ENCODE measurements around the gene RAB21.

The RAB21 gene

DNA sequence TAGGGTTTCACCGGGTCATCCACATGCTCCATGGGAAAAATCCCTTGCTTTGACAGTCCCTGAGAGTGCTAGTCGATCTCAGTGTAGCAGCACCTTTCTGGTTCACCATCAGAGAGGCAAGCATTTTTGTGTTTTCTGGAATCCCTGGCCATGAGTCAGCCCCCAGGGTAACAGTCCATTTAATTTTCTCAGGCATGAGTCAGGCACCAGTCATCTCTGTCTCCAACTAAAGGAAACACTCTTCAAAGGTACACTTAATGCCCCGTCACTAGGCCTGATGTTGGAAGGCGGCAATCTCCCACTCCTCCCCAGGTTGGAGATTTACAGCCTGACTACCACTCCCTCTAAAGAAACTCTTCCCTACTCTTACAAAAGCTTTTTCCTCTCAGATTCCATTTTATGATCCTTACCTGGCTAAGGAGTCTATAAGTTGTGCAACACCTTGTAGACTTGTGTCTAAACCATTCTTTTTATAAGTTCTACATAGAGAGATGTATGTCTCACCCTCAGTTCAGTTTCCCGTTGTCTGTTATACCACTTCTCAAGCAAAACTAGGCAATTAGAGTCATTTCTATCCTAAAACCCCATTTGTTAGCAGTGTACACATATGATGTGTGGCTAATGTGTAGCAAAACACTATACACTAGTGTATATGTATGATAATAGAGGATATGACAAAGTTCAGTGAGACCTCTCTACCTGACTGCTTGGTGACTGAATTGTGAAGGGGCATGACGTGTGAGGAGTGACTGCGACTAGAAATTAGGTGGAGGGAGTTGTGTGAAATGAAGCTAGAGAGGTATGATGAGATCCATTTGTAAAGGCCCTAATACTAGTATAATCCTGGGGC, 44.2 kb upstream of the RAB21 start:
- TF ChIP-seq EZH2phosphoT487 (IDR thresholded peaks at IDR 0.05; ENCODE audit: borderline replicate concordance) = no peak
- no peak for TF ChIP-seq CTCF (conservative IDR thresholded peaks at IDR 0.05; ENCODE audit: low read length)
- no peak overlapping the region for H2AFZ ChIP-seq (ENCODE audit: low read length)
- no peaks in the 10 kb centered on the region for H3K79me2 ChIP-seq (ENCODE audit: insufficient read depth, low read length)
- H3F3A ChIP-seq (ENCODE audit: low read depth) = no peaks in the 10 kb centered on the region
- no peak overlapping the region for H3K4me3 ChIP-seq (ENCODE audit: low read length, poor library complexity, severe bottlenecking)
- no peak overlapping the region for H3K9ac ChIP-seq (ENCODE audit: low read depth, low read length, poor library complexity, severe bottlenecking)
- H3K4me1 ChIP-seq (ENCODE audit: insufficient read depth, low read length, poor library complexity, severe bottlenecking) = no peaks in the 10 kb centered on the region
- no peaks in the 10 kb centered on the region for H3K9me2 ChIP-seq (replicated peaks; ENCODE audit: low read depth, low read length)
- H3K36me3 ChIP-seq (ENCODE audit: insufficient read depth, low read length) = no peaks in the 10 kb centered on the region
- no peaks in the 10 kb centered on the region for H4K20me1 ChIP-seq (ENCODE audit: insufficient read depth, low read length, poor library complexity, severe bottlenecking)
- no peak overlapping the region for H3K4me2 ChIP-seq (ENCODE audit: low read depth, low read length, poor library complexity, severe bottlenecking)
- H3K9me3 ChIP-seq (ENCODE audit: insufficient read depth, low read depth, low read length) = no peaks in the 10 kb centered on the region
- no peaks in the 10 kb centered on the region for H3K27me3 ChIP-seq (ENCODE audit: insufficient read depth, low read length, poor library complexity, severe bottlenecking)

DNA sequence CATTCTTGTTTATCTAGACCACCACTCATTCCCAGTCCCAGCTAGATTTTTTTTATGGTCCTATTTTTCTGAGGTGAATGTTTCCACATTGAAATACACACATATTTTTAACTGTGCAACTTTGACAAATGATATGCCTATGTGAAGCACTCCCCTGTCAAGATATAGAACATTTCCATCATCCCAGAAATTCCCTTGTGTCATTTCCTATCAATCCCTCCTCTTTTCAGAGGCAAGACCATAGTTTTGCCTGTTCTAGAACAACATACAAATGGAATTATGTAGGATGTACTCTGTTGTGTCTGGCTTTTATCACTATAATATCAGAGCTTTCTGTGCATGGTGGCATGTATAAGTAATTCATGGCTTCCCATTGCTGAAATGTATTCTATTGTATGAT, 36.1 kb upstream of the RAB21 start:
- H2AFZ ChIP-seq (ENCODE audit: low read length) = no peak overlapping the region

DNA sequence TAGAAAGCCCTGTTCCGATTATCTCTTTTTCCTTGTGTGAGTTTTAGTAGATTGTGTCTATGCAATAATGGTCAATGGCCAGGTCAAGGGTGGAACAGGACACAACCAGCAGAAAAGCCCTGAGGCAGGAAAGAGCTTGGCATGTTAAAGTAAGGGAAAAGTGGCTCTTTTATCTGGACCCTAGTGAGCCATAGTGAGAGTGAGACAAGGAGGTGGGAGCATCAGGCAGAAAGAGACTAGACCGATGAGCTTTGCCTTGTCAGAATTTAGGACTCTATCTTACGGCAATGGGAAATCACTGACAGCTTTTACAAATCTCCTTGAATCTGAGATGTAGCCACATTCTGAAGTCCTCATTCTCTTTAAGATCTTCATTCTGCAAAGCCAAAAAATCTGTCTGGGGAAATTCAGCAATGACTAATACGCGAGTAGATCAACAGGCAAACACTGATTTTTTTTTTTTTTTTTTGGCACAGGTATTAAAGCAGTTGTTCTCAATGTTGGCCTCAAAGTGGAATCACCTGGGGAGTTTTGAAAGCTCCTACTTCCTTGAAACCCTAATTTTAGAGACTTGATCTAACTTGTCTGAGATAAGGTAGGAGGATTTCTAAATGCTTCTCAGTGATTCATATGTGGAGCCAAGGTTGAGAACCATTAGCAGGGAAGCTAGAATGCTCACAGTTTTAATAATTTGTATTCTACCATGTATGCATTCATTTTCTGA, 34.9 kb upstream of the RAB21 start:
- TF ChIP-seq EZH2phosphoT487 (IDR thresholded peaks at IDR 0.05; ENCODE audit: borderline replicate concordance) (no peak), CTCF (conservative IDR thresholded peaks at IDR 0.05; ENCODE audit: low read length) (no peak)
- Histone ChIP-seq H3K9me3 (ENCODE audit: insufficient read depth, low read depth, low read length) (no peaks in the 10 kb centered on the region), H4K20me1 (ENCODE audit: insufficient read depth, low read length, poor library complexity, severe bottlenecking) (no peaks in the 10 kb centered on the region), H3K9me2 (replicated peaks; ENCODE audit: low read depth, low read length) (no peaks in the 10 kb centered on the region), H3K79me2 (ENCODE audit: insufficient read depth, low read length) (no peaks in the 10 kb centered on the region), H3K4me2 (ENCODE audit: low read depth, low read length, poor library complexity, severe bottlenecking) (no peak overlapping the region), H3K4me3 (ENCODE audit: low read length, poor library complexity, severe bottlenecking) (no peak overlapping the region), H3K9ac (ENCODE audit: low read depth, low read length, poor library complexity, severe bottlenecking) (no peak overlapping the region), H3K36me3 (ENCODE audit: insufficient read depth, low read length) (no peaks in the 10 kb centered on the region), H3F3A (ENCODE audit: low read depth) (no peaks in the 10 kb centered on the region), H3K27me3 (ENCODE audit: insufficient read depth, low read length, poor library complexity, severe bottlenecking) (no peaks in the 10 kb centered on the region), H3K4me1 (ENCODE audit: insufficient read depth, low read length, poor library complexity, severe bottlenecking) (no peaks in the 10 kb centered on the region), H2AFZ (ENCODE audit: low read length) (no peak overlapping the region)

More for the DNA sequence above, 36.1 kb upstream of the RAB21 start:
- no peaks in the 10 kb centered on the region for H3K79me2 ChIP-seq (ENCODE audit: insufficient read depth, low read length)
- no peak overlapping the region for H3K4me3 ChIP-seq (ENCODE audit: low read length, poor library complexity, severe bottlenecking)
- no peak for TF ChIP-seq EZH2phosphoT487 (IDR thresholded peaks at IDR 0.05; ENCODE audit: borderline replicate concordance)
- TF ChIP-seq CTCF (conservative IDR thresholded peaks at IDR 0.05; ENCODE audit: low read length) = no peak
- no peaks in the 10 kb centered on the region for H3F3A ChIP-seq (ENCODE audit: low read depth)
- H3K9me3 ChIP-seq (ENCODE audit: insufficient read depth, low read depth, low read length) = no peaks in the 10 kb centered on the region
- H3K4me1 ChIP-seq (ENCODE audit: insufficient read depth, low read length, poor library complexity, severe bottlenecking) = no peaks in the 10 kb centered on the region
- H3K4me2 ChIP-seq (ENCODE audit: low read depth, low read length, poor library complexity, severe bottlenecking) = no peak overlapping the region
- no peak overlapping the region for H3K9ac ChIP-seq (ENCODE audit: low read depth, low read length, poor library complexity, severe bottlenecking)
- H3K27me3 ChIP-seq (ENCODE audit: insufficient read depth, low read length, poor library complexity, severe bottlenecking) = no peaks in the 10 kb centered on the region
- H3K9me2 ChIP-seq (replicated peaks; ENCODE audit: low read depth, low read length) = no peaks in the 10 kb centered on the region
- no peaks in the 10 kb centered on the region for H3K36me3 ChIP-seq (ENCODE audit: insufficient read depth, low read length)
- no peaks in the 10 kb centered on the region for H4K20me1 ChIP-seq (ENCODE audit: insufficient read depth, low read length, poor library complexity, severe bottlenecking)
